Measurements from ENCODE around the gene ZNF726.
"Not testable (repeated sequence)": the region's sequence is repeated elsewhere in the genome, so short reads cannot be mapped to it uniquely, and the experiment has no call there.

The ZNF726 gene

GRCh38 chr19:23914402-23915286, at the start of gene ZNF726:
ZNF726 (plus strand) TSS chr19:23914886; CDS start chr19:23914995, 109 bp downstream.
- DNase-seq = peak; percentile 86

DNA sequence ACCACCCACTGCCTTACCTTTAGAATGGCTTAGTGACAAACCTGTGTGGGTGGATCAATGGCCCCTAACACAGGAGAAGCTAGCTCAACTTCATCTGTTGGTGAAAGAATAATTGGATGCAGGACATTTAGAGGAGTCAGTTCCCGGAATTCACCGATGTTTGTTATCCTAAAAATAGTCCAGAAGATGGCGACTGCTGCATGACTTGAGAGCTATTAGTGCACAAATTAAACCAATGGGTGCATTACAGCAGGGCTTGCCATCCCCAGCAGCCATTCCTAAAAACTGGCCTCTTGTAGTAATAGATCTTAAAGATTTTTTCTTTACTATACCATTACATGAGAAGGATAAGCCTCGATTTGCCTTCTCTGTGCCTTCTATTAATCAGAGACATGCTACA, 46.8 kb upstream of the ZNF726 start:
- no peak for DNase-seq

DNA sequence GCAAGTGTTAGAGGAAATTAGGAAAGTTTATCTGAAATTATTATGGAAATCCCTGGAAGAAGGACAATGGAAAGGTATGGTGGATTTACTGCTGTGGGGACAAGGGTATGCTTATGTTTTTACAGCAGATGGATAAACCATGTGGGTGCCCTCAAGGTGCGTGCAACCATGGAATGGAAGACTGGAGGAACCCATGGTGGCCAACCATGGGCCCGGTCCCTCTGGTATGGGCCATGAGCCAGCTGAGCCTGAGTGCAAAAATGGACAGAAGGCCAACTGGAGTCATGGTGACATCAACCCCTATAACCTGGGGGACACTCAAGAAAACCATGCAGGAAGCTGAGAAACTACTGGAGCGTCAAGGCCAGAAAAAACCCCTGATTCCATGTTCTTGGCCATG, 46.1 kb upstream of the ZNF726 start:
- DNase-seq = no peak

DNA sequence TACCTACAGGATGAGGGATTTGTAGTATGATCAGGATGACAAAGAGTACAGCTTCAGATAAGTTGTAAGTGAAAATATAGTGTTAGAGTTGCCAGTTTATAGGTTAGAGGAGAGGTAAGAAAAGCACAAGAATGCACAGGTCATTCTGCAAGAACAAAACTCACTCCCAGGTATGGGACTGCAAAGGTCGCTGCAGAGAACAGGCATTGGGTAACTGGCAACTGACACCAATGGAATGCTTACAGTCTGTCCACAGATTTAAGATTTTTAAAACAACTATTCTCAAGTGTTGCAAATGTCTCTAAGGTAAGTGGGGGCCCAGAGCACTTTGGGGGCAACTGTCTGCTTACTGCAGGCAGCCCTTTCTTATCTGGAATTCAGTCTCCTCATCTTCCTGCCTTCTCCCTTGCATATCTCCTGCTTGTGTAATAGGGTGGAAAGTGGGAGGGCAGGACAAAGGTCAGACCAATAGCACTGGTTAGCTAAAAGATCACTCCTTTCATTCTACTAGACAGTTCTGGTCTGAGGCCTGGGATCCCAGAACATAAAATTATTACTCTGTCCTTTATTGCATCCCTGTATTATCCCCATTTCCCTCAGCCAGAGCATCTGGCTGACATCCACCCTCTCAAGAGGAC, 42.3 kb upstream of the ZNF726 start:
- DNase-seq = no peak

DNA sequence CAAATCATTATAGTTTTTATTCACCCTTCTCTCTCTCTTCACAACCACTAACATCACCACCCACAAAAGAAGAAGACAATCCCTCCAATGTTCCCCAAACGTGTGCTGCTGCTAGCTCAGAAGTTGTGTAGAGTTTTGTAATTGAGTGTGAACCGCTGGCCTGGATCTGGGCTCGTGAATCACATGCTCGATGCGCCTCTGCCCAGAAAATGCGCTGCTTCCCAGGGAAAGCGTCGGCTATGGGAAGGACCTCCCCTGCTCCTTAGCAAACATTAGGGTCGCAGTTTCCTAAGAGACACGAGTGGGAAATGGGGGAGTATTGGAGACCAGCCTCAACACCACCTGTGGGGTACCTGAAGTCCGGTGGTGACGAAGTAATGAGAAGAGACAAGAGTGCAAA, 38.4 kb upstream of the ZNF726 start:
- DNase-seq = no peak

GRCh38 chr19:23876756-23877155, 37.9 kb upstream of the ZNF726 start:
- DNase-seq = not testable (repeated sequence)

GRCh38 chr19:23882493-23882892, 32.2 kb upstream of the ZNF726 start:
- DNase-seq = no peak

DNA sequence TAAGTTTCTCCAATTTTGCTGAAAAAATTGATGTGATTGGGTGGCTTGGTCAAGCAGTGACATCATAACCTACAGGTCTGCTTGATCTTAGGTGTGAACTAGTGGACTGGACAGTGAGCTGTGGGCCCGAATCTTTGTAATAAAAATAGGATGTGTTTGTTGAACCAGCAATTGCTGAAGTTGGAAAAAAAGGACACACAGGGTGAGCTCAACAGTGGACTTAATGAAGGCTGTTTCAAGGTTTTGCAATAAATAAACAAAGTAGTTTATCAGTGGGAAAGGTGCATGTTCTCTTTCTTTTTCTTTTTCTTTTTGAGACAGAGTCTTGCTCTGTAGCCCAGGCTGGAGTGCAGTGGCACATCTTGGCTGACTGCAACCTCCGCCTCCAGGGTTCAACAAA, 30.3 kb upstream of the ZNF726 start:
- no peak for DNase-seq

- no peak for DNase-seq
Measured at GRCh38 chr19:23887642-23888041, 27.0 kb upstream of the ZNF726 start.

- not testable (repeated sequence) for DNase-seq
Measured at GRCh38 chr19:23896096-23896495, 18.6 kb upstream of the ZNF726 start.

DNA sequence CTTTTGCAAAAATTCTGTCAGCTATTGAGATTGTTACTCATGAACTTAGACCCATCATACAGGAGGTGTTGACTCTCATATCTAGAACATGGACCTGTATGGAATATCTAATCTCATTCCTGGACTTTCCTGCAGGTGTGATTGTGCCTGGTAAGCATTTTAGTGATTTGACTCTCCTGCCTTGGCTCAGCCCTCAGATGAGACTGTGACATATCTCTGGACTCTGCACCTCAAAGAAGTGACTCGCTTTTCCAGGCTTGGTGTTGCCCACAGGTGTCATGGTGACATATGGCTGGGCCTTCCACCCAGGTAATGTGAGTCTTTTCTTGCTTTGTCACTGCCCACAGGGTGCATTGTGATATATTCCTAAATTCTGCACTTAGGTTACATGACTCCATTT, 17.8 kb upstream of the ZNF726 start:
- no peak for DNase-seq

DNA sequence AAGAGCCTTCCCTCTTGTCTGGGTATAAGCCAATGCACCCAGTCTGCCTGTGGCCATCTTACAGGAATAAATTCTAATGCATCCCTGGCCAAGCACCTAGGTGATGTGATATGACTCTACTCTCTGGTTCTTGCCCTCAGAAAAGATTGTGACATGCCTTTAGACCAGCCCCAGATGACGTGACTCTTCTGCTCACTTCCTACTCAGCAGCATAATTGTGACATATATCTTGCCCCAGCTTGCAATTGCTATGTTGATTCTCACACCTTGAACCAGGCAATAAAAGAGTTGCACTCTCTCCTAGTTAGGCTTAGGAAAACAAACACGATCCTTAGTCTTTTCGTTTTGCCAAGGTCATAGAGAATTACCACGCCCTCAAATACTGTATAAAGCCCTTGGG, 13.3 kb upstream of the ZNF726 start:
- no peak for DNase-seq

- no peak for DNase-seq
Measured at GRCh38 chr19:23904406-23904805, 10.3 kb upstream of the ZNF726 start.

- DNase-seq = no peak
Measured at GRCh38 chr19:23905771-23906170, 8.9 kb upstream of the ZNF726 start.

DNA sequence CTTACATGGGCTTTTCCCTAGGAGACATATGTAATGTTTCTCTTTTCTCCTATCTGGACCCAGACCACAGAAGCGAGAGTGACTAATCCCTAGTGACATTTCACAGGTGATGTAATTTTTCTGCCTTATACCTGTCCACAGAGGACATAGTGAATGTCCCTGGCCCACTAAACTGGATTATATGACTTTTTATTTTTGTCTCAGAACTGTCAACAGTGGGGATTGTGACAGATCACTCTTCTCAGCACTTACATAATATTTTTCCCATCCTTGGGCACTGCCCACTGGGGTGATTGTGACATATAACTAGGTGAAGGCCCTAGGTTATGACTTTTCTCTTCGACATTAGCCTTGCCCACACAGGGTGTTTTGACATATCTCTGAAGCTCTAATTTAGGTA, 7.9 kb upstream of the ZNF726 start:
- no peak for DNase-seq

- no peak for DNase-seq
Measured at GRCh38 chr19:23908165-23908564, 6.5 kb upstream of the ZNF726 start.

- no peak for DNase-seq
Measured at GRCh38 chr19:23909222-23909621, 5.5 kb upstream of the ZNF726 start.

DNA sequence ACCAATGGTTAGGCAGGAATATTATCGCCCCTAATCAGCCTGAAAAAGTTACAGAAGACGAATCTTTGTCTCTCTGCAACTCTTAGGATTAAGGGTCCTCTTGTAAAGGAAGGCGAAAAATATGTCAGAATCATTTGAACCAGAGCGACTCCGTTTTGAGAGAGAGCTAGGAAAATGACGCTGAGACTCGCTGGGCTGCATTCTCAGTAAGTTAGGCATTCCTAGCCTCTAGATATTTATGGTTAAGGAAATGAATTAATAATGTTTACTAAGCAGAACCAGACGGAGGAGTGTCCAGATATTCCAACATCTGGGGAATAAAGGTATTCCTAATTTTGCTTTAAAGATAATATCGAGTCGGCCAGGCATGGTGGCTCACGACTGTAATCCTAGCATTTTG, 755 bp upstream of the ZNF726 start:
- no peak for DNase-seq

DNA sequence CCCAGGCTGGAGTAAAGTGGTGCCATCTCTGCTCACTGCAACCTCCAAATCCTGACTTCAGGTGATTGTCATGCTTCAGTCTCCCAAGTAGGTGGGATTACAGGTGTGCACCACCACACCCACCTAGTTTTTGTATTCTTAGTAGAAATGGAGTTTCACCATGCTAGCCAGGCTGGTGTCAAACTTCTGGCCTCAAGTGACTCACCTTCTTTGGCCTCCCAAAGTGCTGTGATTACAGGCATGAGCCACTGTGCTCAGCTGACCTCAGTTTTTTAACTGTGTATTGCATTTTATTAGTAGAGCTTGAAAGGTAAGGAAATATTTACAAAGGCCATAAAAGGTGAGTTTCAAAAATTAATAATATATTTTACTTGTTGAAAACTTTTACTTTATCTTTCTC, 2.3 kb downstream of the ZNF726 start:
- no peak for DNase-seq

DNA sequence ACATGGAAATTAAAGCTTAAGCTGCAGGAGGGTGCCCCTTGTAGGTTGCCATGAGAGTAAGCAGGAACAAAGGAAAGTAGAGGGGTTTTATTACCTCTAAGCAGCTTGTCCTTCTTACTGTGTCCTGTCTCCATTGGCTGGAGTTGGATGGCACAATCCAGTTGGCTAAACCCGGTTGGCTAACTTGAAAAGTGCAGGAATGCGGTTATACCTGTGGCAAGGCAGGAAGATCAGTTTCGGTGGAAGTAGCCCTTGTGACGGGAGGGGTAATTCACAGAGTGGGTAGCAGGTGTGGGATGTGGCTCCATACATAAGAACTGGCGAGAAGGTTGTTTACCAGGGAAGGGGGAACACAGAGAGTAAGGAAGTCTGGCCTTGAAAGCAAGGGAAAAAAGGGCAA, 3.2 kb downstream of the ZNF726 start:
- no peak for DNase-seq

DNA sequence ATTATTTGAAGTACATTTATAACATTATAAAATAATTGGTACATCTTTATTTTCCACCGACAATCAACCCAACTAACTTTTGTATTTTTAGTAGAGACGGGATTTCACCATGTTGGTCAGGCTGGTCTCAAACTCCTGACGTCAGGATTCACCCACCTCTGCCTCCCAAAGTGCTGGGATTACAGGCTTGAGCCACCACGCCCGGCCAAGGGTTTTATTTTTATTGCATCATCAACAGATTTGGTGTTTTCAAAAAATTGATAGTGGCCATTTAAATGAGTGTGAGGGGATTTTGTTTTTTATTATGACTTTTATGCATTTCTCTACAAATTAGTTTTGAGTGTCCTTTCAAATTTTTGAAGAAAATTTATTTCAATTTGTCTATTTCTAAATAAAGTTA, 10.6 kb downstream of the ZNF726 start:
- DNase-seq = no peak

DNA sequence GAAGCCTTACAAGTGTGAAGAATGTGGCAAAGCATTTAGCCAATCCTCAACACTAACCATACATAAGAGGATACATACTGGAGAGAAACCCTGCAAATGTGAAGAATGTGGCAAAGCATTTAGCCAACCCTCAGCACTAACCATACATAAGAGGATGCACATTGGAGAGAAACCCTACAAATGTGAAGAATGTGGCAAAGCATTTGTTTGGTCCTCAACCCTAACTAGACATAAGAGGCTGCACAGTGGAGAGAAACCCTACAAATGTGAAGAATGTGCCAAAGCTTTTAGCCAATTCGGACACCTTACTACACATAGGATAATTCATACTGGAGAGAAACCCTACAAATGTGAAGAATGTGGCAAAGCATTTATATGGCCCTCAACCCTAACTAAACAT, 18.2 kb downstream of the ZNF726 start:
- DNase-seq = no peak

DNA sequence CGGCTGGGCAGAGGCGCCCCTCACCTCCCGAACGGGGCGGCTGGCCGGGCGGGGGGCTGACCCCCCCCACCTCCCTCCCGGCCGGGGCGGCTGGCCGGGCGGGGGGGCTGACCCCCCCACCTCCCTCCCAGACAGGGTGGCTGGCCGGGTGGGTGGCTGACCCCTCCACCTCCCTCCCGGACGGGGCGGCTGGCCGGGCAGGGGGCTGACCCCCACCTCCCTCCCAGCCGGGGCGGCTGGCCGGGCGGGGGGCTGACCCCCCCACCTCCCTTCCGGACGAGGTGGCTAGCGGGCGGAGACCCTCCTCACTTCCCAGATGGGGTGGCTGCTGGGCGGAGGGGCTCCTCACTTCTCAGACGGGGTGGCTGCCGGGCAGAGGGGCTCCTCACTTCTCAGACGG, 22.3 kb downstream of the ZNF726 start:
- DNase-seq = not testable (repeated sequence)

DNA sequence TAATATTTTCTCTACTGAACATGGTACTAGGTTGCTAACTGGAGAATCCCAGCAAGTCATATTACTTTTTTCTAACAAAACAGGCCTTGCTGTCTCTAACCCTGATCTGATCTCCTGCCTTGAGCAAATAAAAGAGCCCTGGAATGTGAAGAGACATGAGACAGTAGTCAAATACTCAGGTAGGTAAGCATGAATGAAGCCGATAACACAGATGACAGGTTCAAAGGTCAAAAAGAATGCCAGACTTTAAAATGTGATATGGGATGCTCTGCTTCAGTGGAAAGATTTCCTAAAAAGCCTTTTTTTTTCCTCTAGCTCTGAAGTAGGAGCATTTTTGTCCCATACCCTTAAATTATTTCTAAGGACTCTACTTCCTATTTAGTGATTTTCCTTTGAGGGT, 28.7 kb downstream of the ZNF726 start:
- no peak for DNase-seq

GRCh38 chr19:23946569-23946968, 31.9 kb downstream of the ZNF726 start:
- no peak for DNase-seq
